ENCODE measurements around the gene TMEM237.
"Not testable (repeated sequence)": the region's sequence is repeated elsewhere in the genome, so short reads cannot be mapped to it uniquely, and the experiment has no call there.

The TMEM237 gene, protein sequence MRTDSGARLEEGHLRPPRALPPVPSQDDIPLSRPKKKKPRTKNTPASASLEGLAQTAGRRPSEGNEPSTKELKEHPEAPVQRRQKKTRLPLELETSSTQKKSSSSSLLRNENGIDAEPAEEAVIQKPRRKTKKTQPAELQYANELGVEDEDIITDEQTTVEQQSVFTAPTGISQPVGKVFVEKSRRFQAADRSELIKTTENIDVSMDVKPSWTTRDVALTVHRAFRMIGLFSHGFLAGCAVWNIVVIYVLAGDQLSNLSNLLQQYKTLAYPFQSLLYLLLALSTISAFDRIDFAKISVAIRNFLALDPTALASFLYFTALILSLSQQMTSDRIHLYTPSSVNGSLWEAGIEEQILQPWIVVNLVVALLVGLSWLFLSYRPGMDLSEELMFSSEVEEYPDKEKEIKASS

DNA sequence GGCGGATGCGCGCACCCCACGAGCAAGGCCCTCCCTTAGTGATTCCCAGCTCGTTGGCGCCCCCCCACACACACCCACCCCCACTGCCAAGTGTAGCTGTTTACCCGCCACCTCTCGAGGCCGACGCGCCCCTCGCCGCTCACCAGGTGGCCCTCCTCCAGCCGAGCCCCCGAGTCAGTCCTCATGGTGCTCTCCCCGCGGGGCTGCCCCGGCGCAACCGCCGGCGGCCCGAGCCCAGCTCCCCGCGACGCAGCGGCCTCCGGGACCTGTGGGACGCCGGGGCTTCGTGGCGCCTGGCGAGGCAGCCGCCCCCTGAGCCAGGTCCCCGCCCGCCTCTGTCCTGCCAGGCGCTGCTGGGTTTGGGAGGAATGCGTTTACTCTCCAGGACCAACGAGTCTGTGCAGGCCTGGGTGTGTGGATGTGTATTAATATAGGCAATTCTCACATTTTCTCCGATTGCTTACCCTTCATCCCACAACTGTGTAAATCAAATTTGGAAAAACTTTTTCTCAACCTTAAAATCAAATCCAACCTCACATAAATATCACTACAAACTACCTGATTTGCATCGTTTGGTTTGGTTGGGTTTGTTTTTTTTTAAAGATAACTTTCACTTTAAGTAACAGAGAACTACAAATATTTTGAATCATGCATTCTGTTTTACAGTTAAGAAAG lies at the start of gene TMEM237:
TSS of gene TMEM237 (minus strand) at position 288 of the 675 bp plus-strand sequence. CDS start at position 185, 103 bp downstream.
- DNase-seq (ENCODE audit: low read depth in 4 of 4, low spot score in 1 of 4), result peak in 2 of 4 experiments; percentile 12 to 30

DNA sequence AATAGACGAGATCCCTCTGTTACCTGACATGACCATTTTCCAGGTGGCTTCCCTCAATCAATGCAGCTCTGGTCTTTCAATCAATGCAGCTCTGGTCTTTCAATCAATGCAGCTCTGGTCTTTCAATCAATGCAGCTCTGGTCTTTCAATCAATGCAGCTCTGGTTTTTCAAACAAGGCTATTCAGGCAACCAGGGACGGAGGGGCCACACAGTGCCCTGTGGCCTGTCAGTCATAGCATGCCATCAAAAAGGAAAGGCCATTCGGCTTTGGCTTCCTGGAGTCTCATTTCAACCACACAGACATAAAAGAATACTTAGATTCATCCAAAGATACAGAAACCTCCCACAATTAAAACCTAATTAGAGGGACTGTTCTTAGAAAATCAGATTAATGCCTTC lies 41.9 kb upstream of the TMEM237 start:
- DNase-seq (ENCODE audit: low read depth in 4 of 4, low spot score in 1 of 4), result no peak

DNA sequence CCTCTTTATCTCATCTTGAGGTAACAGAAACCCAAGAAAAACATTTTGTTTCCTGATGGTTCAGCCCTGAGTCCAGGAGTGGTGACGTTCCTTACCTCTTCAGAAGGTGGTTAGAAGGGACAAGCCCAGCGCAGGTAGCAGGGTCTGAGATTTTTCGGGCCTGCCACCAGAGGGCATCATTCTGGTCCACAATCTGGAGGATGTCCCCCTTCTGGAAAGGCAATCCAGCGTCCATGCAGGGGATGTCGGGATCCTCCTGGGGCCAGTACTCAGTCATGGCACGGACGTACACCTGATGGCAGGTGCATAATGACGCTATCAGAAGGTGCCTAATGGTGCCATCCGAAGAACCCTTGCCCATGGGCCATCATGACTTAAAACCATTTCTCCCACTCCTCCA lies 37.4 kb upstream of the TMEM237 start:
- DNase-seq (ENCODE audit: low read depth in 4 of 4, low spot score in 1 of 4), result peak in 1 of 4 experiments; percentile 0

DNA sequence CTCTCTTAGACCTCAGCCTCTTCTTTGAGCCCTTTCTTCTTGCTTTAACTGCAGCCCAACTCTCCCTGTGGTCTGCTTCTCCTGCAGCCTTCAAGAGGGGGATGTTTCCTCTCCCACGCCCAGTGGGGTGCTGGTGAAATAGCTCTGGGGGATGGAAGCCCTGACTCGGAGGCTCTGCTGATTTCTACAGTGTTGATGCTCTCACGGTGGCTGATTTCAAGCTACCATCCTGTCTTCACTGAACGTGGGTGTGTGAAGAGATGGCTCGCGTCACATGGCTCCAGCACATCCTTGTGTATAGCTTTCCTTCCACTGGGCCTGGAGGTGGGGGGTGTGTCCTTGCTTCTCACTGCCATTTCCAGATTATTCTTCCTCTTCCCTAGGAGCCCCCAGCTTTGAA lies 35.1 kb upstream of the TMEM237 start:
- DNase-seq (ENCODE audit: low read depth in 4 of 4, low spot score in 1 of 4), result no peak

DNA sequence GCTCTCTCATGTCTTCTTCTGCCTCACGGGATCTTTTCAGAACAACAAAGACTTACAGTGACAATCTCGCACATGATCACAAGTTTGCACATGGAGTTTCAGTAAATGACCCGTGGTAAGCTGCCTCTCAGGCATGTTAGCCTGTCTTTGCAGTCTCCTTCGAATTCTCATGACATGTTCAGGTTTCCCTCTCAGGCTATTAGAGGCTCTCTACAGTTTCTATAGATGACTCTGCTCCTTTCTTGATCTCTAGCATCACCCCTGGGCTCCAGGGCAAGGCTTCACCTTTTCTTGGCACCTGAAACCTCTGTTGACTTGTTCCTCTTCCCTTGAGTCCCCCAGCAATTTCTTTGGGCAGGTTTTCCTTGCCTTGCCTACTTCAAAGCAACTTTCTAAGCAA lies 32.2 kb upstream of the TMEM237 start:
- no peak for DNase-seq (ENCODE audit: low read depth in 4 of 4, low spot score in 1 of 4)

DNA sequence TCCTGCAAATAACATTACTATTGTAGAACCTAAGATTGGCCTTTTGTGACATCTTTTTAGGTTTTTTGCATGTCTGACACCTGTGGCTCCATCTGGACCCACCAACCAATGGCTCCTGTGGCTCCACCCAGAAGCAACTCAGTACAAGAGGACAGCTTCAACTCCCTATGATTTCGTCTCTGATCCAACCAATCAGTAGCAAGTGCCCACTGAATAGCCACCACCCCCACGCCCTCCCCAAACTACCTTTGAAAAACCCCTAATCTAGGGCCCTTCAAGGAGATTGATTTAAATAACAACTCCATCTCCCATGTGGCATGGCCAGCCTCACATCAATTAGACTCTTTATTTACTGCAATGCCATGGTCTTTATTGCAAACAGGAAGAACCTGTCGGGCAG lies 31.5 kb upstream of the TMEM237 start:
- no peak for DNase-seq (ENCODE audit: low read depth in 4 of 4, low spot score in 1 of 4)

DNA sequence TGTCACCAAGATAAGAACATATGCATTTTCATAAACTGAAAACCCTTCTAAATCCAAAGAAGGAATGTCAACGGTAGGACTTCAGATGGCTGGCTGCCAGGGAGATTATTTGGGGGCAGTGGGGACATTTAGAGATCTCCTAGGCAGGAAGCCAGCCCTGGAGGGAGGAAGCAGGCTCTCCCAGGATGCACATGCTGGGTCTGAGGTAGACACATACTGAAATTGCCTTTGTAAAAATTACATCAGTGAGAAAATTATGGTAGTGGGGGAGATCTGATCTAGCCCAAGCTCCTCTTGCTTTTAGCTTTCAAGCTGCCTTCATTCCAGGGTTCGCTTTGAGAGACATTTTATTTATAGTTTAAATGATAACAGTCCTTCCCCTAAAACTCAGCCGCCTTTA lies 31.0 kb upstream of the TMEM237 start:
- no peak for DNase-seq (ENCODE audit: low read depth in 4 of 4, low spot score in 1 of 4)

DNA sequence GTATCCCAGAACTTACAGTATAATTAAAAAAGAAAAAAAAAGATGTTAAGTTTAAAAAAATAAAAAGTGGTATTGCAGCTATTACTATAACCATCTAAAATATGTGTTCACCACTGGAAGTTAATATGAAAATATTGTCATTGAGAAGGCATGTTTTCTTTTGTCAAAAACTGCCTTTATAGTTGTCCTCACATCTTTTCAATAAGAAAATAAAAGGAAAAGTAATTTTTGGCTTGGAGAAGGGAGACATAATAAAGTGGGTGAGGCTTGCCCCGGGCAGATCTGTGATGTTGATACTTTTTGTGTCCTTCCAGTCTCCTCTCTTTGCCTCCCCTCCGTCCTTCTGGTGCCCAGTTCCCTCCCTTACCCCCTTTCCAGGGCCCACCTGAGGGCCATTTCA lies 30.2 kb upstream of the TMEM237 start:
- DNase-seq (ENCODE audit: low read depth in 4 of 4, low spot score in 1 of 4), result no peak

DNA sequence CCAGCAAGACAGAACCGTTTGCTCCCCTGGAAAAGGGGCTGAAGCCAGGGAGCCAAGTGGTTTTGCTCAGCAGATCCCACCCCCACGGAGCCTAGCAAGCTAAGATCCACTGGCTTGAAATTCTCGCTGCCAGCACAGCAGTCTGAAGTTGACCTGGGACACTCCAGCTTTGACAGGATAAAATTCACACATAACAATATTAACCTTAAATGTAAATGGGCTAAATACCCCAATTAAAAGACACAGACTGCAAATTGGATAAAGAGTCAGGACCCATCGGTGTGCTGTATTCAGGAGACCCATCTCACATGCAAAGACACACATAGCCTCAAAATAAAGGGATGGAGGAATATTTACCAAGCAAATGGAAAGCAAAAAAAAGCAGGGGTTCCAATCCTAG lies 27.9 kb upstream of the TMEM237 start:
- not testable (repeated sequence) for DNase-seq (ENCODE audit: low read depth in 4 of 4, low spot score in 1 of 4)

DNA sequence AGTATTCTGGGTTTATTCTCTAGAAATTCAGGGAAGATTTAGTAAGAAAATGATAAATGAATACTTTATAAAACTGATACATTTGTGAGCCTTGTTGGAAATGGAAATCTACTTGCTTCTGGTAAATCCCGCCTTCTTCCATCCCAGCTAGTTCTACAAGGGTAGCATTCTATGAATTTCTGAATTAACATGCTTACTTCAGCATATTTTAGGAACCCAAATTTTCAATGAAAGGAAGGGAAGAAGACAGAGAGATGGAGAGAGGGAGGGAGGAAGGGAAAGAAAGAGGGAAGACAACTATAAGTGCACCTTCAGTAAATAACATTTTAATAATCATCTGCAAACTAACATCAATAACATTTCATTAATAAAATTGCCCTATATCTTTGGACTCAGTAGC lies 26.6 kb upstream of the TMEM237 start:
- no peak for DNase-seq (ENCODE audit: low read depth in 4 of 4, low spot score in 1 of 4)

DNA sequence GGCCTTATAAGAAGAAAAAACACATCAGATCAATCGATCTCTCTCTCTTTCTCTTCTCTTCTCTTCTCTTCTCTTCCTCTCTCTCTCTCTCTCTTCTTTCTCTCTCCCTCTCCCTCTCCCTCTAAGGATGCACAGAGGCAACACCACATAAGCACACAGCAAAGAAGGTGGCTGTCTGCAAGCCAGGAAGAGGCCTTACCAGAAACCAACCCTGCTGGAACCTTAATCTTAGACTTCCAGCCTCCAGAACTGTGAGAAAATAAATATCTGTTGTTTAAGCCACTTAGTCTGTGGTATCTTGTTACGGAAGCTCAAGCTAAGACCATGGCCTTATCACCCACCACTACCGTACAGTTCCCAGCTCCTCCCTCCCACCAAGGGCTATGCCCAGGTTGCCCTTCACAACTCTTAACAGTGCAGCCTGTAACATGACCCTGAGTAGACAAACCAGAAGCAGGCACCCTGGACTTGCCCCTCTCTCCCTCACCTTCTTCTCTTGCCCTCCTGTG lies 25.2 kb upstream of the TMEM237 start:
- no peak for DNase-seq (ENCODE audit: low read depth in 4 of 4, low spot score in 1 of 4)

DNA sequence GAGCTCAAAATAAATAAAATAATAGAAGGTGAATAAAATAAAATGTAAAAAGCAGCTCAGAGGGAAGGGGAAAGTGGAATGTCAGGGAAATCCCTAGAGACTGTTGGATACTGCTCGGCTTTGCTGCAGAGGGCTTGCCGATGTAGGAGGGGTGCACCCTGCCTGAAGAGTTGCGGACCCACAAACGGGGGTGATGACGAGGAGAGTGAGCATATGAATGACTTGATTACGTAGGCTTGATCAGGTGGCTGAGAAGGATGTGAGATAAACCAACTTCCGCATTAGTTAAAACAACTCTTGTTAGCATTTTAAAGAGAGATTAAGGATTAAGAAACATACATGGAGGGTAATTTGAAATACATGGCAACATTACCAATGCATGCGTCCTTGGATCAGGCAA lies 21.0 kb upstream of the TMEM237 start:
- no peak for DNase-seq (ENCODE audit: low read depth in 4 of 4, low spot score in 1 of 4)

DNA sequence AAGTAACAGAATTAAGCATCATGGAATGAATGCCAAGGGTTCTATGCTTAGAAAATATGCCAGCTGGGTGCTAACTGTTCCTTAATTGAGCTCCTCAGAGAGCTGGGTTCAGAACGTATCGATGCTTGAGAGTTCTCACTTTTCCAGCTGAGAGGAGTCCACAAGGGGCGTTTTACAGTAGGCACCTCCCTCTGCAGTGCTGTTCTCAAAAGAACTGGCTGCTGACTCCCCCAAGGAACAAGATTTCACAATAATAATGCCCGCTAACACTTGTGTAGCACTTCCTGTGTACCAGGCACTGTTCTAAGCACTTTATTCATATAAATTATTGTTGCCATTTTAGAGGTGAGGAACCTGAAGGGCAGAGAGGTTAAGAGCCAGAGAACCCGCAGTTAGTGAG lies 18.1 kb upstream of the TMEM237 start:
- no peak for DNase-seq (ENCODE audit: low read depth in 4 of 4, low spot score in 1 of 4)

DNA sequence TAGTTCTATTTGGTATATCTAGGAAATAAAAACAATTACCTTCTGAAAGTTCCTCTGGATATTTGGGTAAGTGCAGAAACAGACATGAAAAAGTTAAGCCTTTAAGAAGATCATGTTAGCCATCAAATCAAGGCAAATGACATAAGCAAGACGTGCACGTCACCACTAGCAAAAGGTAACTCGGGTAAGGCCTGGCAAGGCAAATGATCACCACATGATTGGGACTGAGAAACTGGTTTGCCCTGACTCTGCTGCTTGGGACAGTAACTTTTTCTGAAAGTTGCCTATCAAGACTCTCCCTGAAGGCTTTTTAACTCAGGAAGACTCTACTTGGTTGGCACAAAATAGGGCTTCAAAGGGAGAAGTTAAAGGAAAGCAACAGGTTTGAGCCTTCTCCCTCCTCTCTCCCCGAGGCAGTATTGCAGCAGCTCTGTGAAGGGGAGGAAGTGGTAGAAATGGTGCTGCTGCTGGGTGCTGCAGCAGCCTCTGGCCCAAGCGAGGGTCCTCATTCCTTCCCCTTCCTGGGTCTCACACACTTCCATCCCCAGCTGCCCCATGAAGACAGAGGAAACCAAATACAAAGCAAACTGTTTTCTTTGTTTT lies 17.1 kb upstream of the TMEM237 start:
- DNase-seq (ENCODE audit: low read depth in 4 of 4, low spot score in 1 of 4), result no peak

DNA sequence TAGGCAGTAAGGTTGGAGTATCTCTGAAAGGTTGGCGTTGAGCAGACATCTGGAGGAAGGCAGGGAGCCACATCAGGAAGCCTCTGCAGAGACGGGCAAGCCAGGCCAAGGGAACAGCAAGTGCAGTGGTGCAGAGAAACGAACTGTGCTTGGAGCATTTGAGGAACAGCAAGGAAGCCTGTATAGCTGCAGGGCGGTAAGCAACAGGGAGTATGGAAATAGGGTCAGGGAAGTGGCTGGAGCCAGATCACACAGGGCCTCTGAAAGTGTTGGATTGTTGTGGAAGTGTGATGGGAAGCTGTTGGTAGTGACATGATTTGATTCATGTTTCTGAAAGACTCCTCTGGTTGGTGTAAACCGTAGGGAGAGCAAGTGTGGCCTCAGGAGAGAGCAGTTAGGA lies 13.4 kb upstream of the TMEM237 start:
- DNase-seq (ENCODE audit: low read depth in 4 of 4, low spot score in 1 of 4), result no peak

DNA sequence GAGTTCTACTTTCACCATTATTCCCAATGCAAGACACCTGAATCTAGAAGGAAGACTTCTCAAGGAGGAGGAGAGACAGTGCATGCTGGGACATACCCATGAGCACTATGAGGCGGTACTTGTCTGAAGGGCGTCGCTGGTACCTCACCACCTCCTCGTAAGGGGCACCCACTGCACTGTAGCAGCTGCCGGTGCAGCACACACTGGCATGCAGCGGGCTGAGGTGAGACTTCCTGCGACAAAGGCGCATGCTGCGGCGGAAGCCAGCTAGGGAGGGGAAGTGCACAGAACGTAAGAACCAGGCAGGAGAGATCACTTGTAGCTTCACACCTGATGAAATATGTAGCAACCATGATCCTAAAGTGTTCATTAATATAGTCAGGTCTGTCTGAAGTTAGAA lies 12.8 kb upstream of the TMEM237 start:
- DNase-seq (ENCODE audit: low read depth in 4 of 4, low spot score in 1 of 4), result no peak

DNA sequence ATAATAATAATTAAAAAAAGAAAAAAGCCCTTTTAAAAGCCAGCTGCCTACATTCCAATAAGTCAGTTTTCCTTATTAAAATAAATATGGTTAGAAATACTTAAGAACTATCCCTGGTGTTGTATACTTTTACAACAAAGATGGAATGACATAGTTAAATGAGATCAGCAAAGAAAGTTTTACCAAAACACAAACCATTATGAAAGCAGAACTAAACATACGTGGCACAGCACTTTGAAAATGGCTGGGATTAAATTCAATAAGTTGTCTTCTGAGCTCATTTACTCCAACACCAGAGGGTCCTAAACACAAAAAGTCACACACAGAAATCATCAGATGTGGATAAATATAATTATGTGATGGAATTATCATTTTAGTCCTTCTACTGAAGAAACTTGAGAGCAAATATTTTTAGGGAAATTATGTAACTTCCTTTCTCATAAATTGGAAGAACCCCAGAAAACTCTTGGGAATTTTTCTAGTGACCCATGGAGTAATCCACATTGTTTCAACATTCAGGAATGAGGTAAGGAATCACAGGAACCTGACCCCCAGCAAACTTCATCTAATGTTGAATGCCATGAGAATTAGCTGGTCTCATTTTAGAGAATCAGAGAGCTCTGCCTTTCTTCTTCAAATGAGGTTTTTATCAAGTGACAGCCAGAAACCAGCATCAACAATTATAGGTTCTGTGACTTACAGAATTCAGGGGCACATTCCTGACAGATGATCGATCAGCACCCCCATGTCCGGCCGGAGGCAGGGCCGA lies 11.5 kb upstream of the TMEM237 start:
- no peak for DNase-seq (ENCODE audit: low read depth in 4 of 4, low spot score in 1 of 4)

DNA sequence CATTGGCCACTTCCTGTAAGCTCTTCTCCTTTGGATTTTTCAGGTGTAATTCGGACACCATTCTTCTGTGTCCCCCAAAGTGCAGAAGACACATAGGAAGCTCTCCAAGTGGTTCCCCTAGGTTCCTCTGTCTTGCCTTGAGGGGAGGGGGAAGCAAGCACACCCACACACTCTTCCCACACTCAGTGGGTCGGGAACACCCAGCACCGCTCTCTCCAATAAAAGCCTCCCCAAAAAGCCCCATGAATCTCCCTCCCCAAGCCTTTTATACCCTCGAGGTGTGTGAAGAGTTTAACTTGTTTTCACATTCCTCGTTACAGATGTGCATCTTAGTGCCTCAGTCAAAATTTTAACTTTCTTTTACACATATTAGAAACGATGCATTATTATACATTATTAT lies 9.9 kb upstream of the TMEM237 start:
- no peak for DNase-seq (ENCODE audit: low read depth in 4 of 4, low spot score in 1 of 4)

DNA sequence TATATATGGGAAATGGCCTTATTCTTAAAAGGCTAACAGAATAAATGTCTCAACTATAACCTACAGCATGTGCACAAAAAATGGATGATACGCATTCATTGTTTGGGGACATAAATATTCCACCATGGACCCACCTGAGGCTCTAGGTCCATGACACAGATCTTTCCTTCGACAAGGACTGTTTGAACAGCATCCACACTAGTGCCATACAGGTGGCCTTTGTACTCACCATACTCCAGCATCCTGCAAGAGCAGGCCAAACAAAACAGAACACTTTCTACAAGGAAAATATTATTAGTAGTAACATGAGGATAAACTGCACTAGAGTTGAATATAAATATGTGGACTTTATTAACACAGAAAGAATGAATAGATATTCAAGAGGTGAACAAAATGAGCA lies 6.1 kb upstream of the TMEM237 start:
- no peak for DNase-seq (ENCODE audit: low read depth in 4 of 4, low spot score in 1 of 4)

DNA sequence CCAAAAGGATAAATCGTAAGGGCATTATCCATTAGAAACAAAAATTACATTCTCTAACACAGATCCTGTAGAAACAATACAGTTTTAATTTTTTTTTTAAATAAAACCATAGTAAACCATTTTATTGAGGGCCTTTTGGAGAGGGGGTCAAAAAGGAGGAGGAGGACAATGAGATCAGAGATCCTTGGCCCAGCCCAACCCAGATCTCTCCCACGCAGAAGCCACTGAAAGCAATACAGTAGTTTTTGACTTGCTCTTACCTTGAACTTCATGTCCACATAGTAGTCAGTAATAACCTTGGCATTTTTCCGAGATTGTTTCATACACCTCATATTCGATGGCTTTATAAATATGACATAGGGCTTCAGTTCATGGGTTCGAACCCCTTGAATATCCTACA lies 4.1 kb upstream of the TMEM237 start:
- DNase-seq (ENCODE audit: low read depth in 4 of 4, low spot score in 1 of 4), result no peak

DNA sequence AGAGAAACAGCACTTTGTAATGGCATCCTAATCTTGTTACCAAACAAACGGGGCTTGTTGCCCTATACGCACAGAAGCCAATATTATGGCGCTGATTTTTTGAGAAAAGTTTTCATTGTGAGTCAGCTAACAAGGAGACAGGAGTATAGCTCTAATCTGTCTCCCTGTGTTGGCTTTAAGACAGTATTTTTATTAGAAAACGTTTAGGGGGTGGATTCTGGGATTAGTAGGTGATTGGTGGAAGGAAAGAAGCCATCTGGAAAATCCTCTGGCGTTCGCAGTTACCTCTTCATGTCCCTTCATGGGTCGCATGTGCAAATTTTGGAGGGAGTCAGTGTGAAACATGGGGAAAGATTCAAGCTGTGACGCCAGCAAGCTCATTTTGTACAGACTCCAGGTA lies 698 bp upstream of the TMEM237 start:
- no peak for DNase-seq (ENCODE audit: low read depth in 4 of 4, low spot score in 1 of 4)

Data from stimulated activated CD4-positive, alpha-beta T cell treated with anti-CD3 and anti-CD28 coated beads, Interleukin-1b, Interleukin-23, amount 100 ng/mL, for 24 hours (primary cell).